Esophagus squamous epithelium (tissue), 4 donors: ENCODE results near the gene HHATL.

ENCODE experiments used
- POLR2A ChIP-seq, 4 donors: fragments of 450-650 bp; IDR thresholded peaks; one replicate each; pipeline ENCODE4 v1.6.1; 2017; ENCODE audit warnings: antibody characterized with exemption in 4 of 4, mild to moderate bottlenecking in 4 of 4, moderate library complexity in 3 of 4
- TF ChIP-seq, protein P1 (sequence below), 6 experiments: fragments of 450-650 bp in 4 of 6; fragments of 200-600 bp in 2 of 6; sonication (generic) in 2 of 6; IDR thresholded peaks; one replicate each; pipeline ENCODE4 v1.5.1; 2016 to 2019; ENCODE audit warnings: antibody characterized with exemption in 6 of 6, mild to moderate bottlenecking in 4 of 6, moderate library complexity in 4 of 6

DNA sequence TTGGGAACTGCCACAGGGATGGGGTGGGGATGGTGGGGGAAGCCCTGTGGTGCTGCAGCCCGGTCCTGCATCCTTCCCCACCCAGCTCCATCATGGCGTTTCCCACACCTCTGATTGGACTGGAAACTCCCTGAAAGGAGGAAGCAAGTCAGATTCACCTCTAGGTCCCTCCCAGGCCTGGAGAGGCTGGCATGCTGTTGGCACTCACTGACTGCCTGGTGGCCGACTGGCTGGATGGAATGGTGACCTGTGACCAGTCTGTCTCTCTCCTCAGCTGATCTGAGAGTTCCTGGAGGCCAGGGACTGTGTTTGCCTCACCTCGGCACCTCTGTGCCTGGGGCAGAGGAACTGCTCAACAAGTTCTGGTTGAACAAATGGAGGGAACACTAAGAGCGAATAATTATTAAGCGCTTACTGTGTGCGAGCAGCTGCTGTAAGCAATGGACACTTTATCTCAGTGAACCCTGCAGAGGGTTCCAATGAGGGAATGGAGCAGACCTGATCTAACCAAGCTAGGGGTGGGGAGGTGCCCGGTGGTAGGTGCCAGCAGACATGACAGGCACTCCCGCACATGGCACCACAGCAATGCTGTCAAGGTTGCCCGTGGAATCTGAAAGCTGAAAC lies 3.5 kb upstream of the HHATL start:
- TF ChIP-seq, protein P1, sequence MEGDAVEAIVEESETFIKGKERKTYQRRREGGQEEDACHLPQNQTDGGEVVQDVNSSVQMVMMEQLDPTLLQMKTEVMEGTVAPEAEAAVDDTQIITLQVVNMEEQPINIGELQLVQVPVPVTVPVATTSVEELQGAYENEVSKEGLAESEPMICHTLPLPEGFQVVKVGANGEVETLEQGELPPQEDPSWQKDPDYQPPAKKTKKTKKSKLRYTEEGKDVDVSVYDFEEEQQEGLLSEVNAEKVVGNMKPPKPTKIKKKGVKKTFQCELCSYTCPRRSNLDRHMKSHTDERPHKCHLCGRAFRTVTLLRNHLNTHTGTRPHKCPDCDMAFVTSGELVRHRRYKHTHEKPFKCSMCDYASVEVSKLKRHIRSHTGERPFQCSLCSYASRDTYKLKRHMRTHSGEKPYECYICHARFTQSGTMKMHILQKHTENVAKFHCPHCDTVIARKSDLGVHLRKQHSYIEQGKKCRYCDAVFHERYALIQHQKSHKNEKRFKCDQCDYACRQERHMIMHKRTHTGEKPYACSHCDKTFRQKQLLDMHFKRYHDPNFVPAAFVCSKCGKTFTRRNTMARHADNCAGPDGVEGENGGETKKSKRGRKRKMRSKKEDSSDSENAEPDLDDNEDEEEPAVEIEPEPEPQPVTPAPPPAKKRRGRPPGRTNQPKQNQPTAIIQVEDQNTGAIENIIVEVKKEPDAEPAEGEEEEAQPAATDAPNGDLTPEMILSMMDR (IDR thresholded peaks at IDR 0.05), result no peak
- no peak for TF ChIP-seq POLR2A (IDR thresholded peaks at IDR 0.05)
